Breast epithelium (tissue), 3 donors: Measurements from ENCODE around the gene DNAJB4.

Experiments used
- CTCF ChIP-seq, 3 donors: fragments of 450-650 bp; IDR thresholded peaks; one replicate each; pipeline ENCODE4 v1.5.1; 2016 to 2017; ENCODE audit warnings: antibody characterized with exemption in 3 of 3, mild to moderate bottlenecking in 3 of 3, moderate library complexity in 3 of 3
- POLR2A ChIP-seq: fragments of 450-650 bp; IDR thresholded peaks from one replicate; pipeline ENCODE4 v1.6.1; 2016; ENCODE audit warnings: antibody characterized with exemption, mild to moderate bottlenecking, moderate library complexity
- POLR2AphosphoS5 ChIP-seq, 3 donors: sonication (generic); formaldehyde crosslinking; IDR thresholded peaks; one replicate each; pipeline ENCODE4 v1.6.1; 2017; ENCODE audit warnings: antibody characterized with exemption in 3 of 3

- TF ChIP-seq CTCF (IDR thresholded peaks at IDR 0.05) (no peak), POLR2A (no peak), POLR2AphosphoS5 (IDR thresholded peaks at IDR 0.05) (no peak)
These were observed 4.5 kb downstream of the DNAJB4 start for GRCh38 chr1:78009276-78009675.
